Mesendoderm (in vitro differentiated cells): ENCODE results near the gene SKIC8.

Experiments used
- DNase-seq: peaks from one replicate; pipeline ENCODE4 v3.0.0; 2013
- H2AK5ac ChIP-seq: 2 replicates; pipeline ENCODE4 v1.6.1; 2013; ENCODE audit warnings: low read length, inconsistent platforms
- H2BK120ac ChIP-seq: 2 replicates; pipeline ENCODE4 v1.6.1; 2013; ENCODE audit warnings: low read depth, mild to moderate bottlenecking, low read length, moderate library complexity, mixed read lengths
- H2BK15ac ChIP-seq: replicated peaks from 2 replicates; pipeline ENCODE4 v1.6.1; 2013; ENCODE audit warnings: low read depth, mild to moderate bottlenecking, moderate library complexity
- H2BK5ac ChIP-seq: 2 replicates; pipeline ENCODE4 v1.6.1; 2013; ENCODE audit warnings: low read length, inconsistent platforms
- H3K18ac ChIP-seq: 2 replicates; pipeline ENCODE4 v1.6.1; 2013; ENCODE audit warnings: mild to moderate bottlenecking, low read length, mixed read lengths
- H3K23ac ChIP-seq: one replicate; pipeline ENCODE4 v1.6.1; 2013; ENCODE audit warnings: low read length
- H3K27ac ChIP-seq: 2 replicates; pipeline ENCODE4 v1.5.1; 2013; ENCODE audit warnings: low read depth, mild to moderate bottlenecking, inconsistent platforms, low read length, moderate library complexity
- H3K27me3 ChIP-seq: 2 replicates; pipeline ENCODE4 v1.6.1; 2013; ENCODE audit warnings: low read length, control low read depth, mild to moderate bottlenecking, inconsistent platforms; ENCODE audit not compliant: insufficient read depth, poor library complexity
- H3K36me3 ChIP-seq: 2 replicates; pipeline ENCODE4 v1.6.1; 2013; ENCODE audit warnings: low read length, inconsistent platforms; ENCODE audit not compliant: control insufficient read depth, insufficient read depth
- H3K4ac ChIP-seq: one replicate; pipeline ENCODE4 v1.6.1; 2013; ENCODE audit warnings: low read depth, mild to moderate bottlenecking, low read length, moderate library complexity
- H3K4me1 ChIP-seq: 2 replicates; pipeline ENCODE4 v1.6.1; 2013; ENCODE audit warnings: low read depth, low read length, inconsistent platforms; ENCODE audit not compliant: control insufficient read depth
- H3K4me2 ChIP-seq: 2 replicates; pipeline ENCODE4 v1.6.1; 2013; ENCODE audit warnings: low read length
- H3K4me3 ChIP-seq: 2 replicates; pipeline ENCODE4 v1.5.1; 2013; ENCODE audit warnings: mild to moderate bottlenecking, low read length
- H3K56ac ChIP-seq: one replicate; pipeline ENCODE4 v1.6.1; 2013; ENCODE audit warnings: low read length
- H3K79me1 ChIP-seq: 2 replicates; pipeline ENCODE4 v1.6.1; 2013; ENCODE audit warnings: low read length, inconsistent platforms
- H3K79me2 ChIP-seq: 2 replicates; pipeline ENCODE4 v1.6.1; 2013; ENCODE audit warnings: mild to moderate bottlenecking, low read length; ENCODE audit not compliant: control insufficient read depth, insufficient read depth
- H3K9ac ChIP-seq: 2 replicates; pipeline ENCODE4 v1.6.1; 2013; ENCODE audit warnings: low read length, inconsistent platforms
- H4K5ac ChIP-seq: one replicate; pipeline ENCODE4 v1.6.1; 2013; ENCODE audit warnings: low read length
- H4K8ac ChIP-seq: one replicate; pipeline ENCODE4 v1.6.1; 2013; ENCODE audit warnings: low read depth, mild to moderate bottlenecking, control low read depth, low read length, moderate library complexity
- WGBS: extraction: QIAGEN DNeasy Blood & Tissue Kit; methylation state at CpG from one replicate; pipeline ENCODE4 v1.1.7; 2013; ENCODE audit warnings: low lambda C conversion rate, missing lambda C conversion rate; ENCODE audit not compliant: insufficient coverage; ENCODE audit errors: extremely low coverage; 5-methylcytosine and 5-hydroxymethylcytosine counted together

Gene SKIC8

DNA sequence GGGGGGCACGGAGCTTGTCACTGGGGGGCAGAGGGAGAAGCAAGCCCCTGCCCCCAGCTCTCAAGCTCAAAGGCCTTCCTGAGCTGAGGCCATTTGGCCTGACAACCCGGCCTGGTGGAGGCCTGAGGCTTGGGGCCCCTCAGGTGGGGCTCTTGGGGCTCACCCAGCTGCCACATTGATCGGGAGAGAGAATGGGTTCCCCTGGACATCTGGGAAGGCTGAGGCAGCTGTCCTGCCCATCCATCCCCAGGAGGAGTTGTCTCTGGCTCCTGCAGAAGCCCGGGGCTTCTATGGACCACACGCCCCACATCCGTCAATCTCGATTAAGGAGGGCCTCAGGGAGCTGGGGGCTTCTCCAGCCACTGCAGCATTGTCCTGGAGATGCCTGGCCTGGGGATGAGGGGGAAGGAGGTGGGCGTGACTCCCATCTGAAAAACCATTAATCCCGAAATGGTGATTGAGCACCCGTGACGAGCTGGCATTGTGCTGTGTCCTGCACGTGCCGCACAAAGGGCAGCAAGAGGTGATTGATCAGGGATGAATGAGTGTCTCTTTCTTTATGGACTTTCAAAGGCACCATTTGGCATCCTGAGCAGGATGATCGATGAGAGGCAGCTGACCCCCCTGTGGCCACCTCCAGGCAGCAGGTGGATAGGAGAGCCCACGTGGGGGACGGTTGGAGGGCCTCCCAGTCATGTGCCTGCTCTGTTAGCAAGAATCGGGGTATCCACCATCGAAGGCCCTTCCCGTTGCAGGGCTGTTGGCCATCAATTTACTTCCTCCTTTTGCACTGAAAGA lies 23.5 kb upstream of the SKIC8 start:
- Histone ChIP-seq H2BK120ac (no peak overlapping the region), H3K23ac (no peak overlapping the region), H3K56ac (peak overlapping the region; percentile 81), H2BK5ac (peak overlapping the region; percentile 37), H3K18ac (peak overlapping the region; percentile 60), H3K27ac (no peak overlapping the region), H3K36me3 (no peaks in the 10 kb centered on the region), H4K5ac (no peak overlapping the region), H3K4me3 (no peak overlapping the region), H2BK15ac (no peak overlapping the region), H3K79me2 (no peaks in the 10 kb centered on the region), H3K79me1 (no peaks in the 10 kb centered on the region), H2AK5ac (peak overlapping the region; percentile 47), H4K8ac (no peak overlapping the region), H3K4me2 (no peak overlapping the region), H3K27me3 (no peaks in the 10 kb centered on the region), H3K4ac (peak overlapping the region; percentile 24), H3K4me1 (peaks cover 15% of the 10 kb centered on the region), H3K9ac (peak overlapping the region; percentile 31)
- no peak for DNase-seq
- no CpG with 5 or more reads among the region's 19 CpGs for WGBS

GRCh38 chr15:78322243-78322642 lies 22.8 kb upstream of the SKIC8 start:
- Histone ChIP-seq H4K5ac (no peak overlapping the region), H2AK5ac (peak overlapping the region; percentile 15), H3K4ac (no peak overlapping the region), H3K4me1 (peaks cover 15% of the 10 kb centered on the region), H2BK120ac (no peak overlapping the region), H3K36me3 (no peaks in the 10 kb centered on the region), H3K27ac (no peak overlapping the region), H4K8ac (no peak overlapping the region), H2BK15ac (no peak overlapping the region), H3K23ac (peak overlapping the region; percentile 67), H3K4me3 (no peak overlapping the region), H3K79me1 (no peaks in the 10 kb centered on the region), H3K9ac (peak overlapping the region; percentile 39), H3K18ac (peak overlapping the region; percentile 7), H2BK5ac (peak overlapping the region; percentile 56), H3K79me2 (no peaks in the 10 kb centered on the region), H3K56ac (peak overlapping the region; percentile 81), H3K27me3 (no peaks in the 10 kb centered on the region), H3K4me2 (no peak overlapping the region)
- DNase-seq = peak; percentile 69
- no CpG with 5 or more reads among the region's 15 CpGs for WGBS

GRCh38 chr15:78321786-78322185 lies 22.4 kb upstream of the SKIC8 start:
- Histone ChIP-seq H3K4ac (no peak overlapping the region), H3K4me3 (no peak overlapping the region), H3K36me3 (no peaks in the 10 kb centered on the region), H2BK120ac (no peak overlapping the region), H2BK5ac (peak overlapping the region; percentile 56), H2AK5ac (peak overlapping the region; percentile 15), H3K79me2 (no peaks in the 10 kb centered on the region), H3K18ac (peak overlapping the region; percentile 7), H2BK15ac (no peak overlapping the region), H3K23ac (peak overlapping the region; percentile 67), H3K79me1 (no peaks in the 10 kb centered on the region), H4K5ac (no peak overlapping the region), H4K8ac (no peak overlapping the region), H3K27me3 (no peaks in the 10 kb centered on the region), H3K4me2 (no peak overlapping the region), H3K9ac (peak overlapping the region; percentile 39), H3K27ac (no peak overlapping the region), H3K4me1 (peaks cover 15% of the 10 kb centered on the region), H3K56ac (peak overlapping the region; percentile 81)
- no CpG with 5 or more reads among the region's 4 CpGs for WGBS
- DNase-seq = no peak

DNA sequence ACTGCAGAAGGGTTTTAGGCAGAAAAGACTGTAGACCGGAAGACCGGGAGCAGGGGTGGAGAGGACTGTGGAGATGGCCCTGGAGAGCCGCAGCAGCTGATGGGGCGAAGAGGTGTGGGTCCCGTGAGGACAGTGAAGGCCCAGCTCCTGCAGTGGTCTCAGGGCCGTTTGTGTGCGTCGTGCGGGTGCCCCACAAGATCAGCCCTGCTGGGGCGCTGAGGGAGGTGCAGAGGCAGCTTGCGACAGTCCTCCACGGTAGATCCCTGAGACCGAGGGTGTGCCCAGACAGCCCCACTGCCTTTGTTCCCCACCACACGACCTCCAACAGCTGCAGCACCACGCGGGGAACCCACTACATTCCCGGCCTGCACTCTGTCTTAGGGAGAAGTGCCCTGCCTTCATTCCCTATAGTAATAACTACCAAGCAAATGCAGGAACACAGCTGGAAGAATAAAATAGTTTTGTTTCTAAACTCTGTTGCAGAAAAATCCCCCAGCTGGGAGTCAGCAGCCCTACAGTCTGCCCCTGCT lies 21.7 kb upstream of the SKIC8 start:
- Histone ChIP-seq H3K27ac (no peak overlapping the region), H3K79me2 (no peaks in the 10 kb centered on the region), H3K79me1 (no peaks in the 10 kb centered on the region), H4K5ac (no peak overlapping the region), H3K56ac (peak overlapping the region; percentile 72), H3K36me3 (no peaks in the 10 kb centered on the region), H4K8ac (no peak overlapping the region), H3K4ac (peak overlapping the region; percentile 25), H2BK5ac (peak overlapping the region; percentile 4), H3K4me3 (no peak overlapping the region), H3K27me3 (no peaks in the 10 kb centered on the region), H3K9ac (no peak overlapping the region), H3K4me2 (no peak overlapping the region), H3K4me1 (peaks cover 18% of the 10 kb centered on the region), H2BK15ac (no peak overlapping the region), H2BK120ac (no peak overlapping the region), H3K23ac (no peak overlapping the region), H2AK5ac (no peak overlapping the region), H3K18ac (no peak overlapping the region)
- WGBS = no CpG with 5 or more reads among the region's 17 CpGs
- no peak for DNase-seq

DNA sequence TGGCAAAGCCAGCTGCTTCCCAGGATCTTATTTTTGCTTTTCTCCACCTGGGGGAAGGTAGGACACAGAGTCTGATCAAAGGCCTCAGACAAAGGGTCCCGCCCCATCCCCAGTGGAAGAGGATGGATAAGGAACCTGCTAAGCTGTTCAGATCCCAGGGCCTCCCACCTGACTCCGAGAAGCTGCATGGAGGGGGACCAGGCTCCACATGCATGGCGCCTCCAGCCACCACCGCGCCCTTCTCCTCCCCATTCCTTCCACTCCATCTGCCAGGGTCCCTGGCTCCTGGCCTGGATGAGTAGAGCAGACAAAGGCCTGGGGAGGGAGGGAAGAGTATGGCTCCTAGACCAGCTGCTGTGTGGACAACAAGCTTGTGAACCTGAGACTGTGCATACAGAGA lies 20.8 kb upstream of the SKIC8 start:
- Histone ChIP-seq H3K4me3 (no peak overlapping the region), H3K36me3 (no peaks in the 10 kb centered on the region), H2BK15ac (no peak overlapping the region), H3K23ac (no peak overlapping the region), H3K18ac (no peak overlapping the region), H2BK5ac (no peak overlapping the region), H3K79me1 (no peaks in the 10 kb centered on the region), H2AK5ac (peak overlapping the region; percentile 30), H2BK120ac (no peak overlapping the region), H4K8ac (no peak overlapping the region), H3K4ac (no peak overlapping the region), H3K4me1 (peaks cover 18% of the 10 kb centered on the region), H3K27ac (no peak overlapping the region), H3K56ac (no peak overlapping the region), H3K9ac (no peak overlapping the region), H3K79me2 (no peaks in the 10 kb centered on the region), H4K5ac (no peak overlapping the region), H3K4me2 (no peak overlapping the region), H3K27me3 (no peaks in the 10 kb centered on the region)
- DNase-seq = no peak
- WGBS = no CpG with 5 or more reads among the region's 5 CpGs
